Heart left ventricle (tissue), 13 donors: ENCODE data around the gene CHN1.

Experiments
- POLR2A ChIP-seq, 2 donors: fragments of 450-650 bp; IDR thresholded peaks; one replicate each; pipeline ENCODE4 v1.6.1; 2017; ENCODE audit warnings: antibody characterized with exemption in 2 of 2, mild to moderate bottlenecking in 2 of 2, moderate library complexity in 2 of 2
- TF ChIP-seq, protein P1 (sequence below), 12 donors: fragments of 200-600 bp; sonication (generic) in 4 of 12; IDR thresholded peaks; one replicate each; pipeline versions ENCODE4 v1.5.0 to v1.8.0; 2018 to 2022; ENCODE audit warnings: antibody characterized with exemption in 12 of 12, mild to moderate bottlenecking in 5 of 12
- donor health status: ischemic (EF 13 %, LVEDD 7.1; RV severe dilation, severe dysfunction).
- donor health status: DM: no; HTN: yes; CAD: no.
- donor health status: DM: no; HTN: no; CAD: no.
- donor health status: ischemic (EF 25% LVEDD 6.9; RV normal size, moderate dysfunction).
- donor health status: ischemic (EF 25% LVEDD 5.7; RV mildly dilated, moderate dysfunction).
- donor health status: ischemic (EF 35%, LVEDD 5.7; RV mildly dilated, moderate dysfunction).
- donor health status: nonischemic (EF 11% LVEDD 7.7; RV severe dilation, severe dysfunction).
- donor health status: DM: yes; HTN: yes; CAD: no.
- donor health status: PGD.
- donor health status: ischemic (EF 29% LVEDD 5.4; RV normal size, mild dysfunction).
- donor health status: nonischemic (EF 23%, LVEDD 6.1; RV moderate dilation, normal function).

DNA sequence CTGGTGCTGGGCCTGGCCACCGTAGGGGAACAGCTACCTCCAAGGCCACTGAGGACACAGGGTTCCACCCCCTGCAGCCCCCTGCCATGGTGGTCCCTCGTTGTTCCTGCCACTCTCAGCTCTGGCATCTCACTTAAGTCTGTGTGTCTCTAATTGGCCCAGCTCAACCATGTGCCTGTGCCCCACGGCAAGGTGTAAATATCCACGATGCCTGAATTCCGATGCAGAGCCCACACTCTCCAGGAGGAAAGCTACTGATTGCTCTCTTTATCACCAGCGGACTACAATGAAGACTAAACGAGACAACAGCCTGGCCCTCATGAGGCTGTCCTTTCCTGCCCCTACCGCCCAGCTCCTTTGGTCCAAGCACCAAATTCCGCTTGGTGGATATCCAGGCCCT, 223.9 kb downstream of the CHN1 start:
- TF ChIP-seq, protein P1, sequence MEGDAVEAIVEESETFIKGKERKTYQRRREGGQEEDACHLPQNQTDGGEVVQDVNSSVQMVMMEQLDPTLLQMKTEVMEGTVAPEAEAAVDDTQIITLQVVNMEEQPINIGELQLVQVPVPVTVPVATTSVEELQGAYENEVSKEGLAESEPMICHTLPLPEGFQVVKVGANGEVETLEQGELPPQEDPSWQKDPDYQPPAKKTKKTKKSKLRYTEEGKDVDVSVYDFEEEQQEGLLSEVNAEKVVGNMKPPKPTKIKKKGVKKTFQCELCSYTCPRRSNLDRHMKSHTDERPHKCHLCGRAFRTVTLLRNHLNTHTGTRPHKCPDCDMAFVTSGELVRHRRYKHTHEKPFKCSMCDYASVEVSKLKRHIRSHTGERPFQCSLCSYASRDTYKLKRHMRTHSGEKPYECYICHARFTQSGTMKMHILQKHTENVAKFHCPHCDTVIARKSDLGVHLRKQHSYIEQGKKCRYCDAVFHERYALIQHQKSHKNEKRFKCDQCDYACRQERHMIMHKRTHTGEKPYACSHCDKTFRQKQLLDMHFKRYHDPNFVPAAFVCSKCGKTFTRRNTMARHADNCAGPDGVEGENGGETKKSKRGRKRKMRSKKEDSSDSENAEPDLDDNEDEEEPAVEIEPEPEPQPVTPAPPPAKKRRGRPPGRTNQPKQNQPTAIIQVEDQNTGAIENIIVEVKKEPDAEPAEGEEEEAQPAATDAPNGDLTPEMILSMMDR (IDR thresholded peaks at IDR 0.05): no peak
- no peak for TF ChIP-seq POLR2A (IDR thresholded peaks at IDR 0.05)
